Measurements from ENCODE around the gene RIBC1.
"Not testable (repeated sequence)": the region's sequence is repeated elsewhere in the genome, so short reads cannot be mapped to it uniquely, and the experiment has no call there.

RIBC1 gene

DNA sequence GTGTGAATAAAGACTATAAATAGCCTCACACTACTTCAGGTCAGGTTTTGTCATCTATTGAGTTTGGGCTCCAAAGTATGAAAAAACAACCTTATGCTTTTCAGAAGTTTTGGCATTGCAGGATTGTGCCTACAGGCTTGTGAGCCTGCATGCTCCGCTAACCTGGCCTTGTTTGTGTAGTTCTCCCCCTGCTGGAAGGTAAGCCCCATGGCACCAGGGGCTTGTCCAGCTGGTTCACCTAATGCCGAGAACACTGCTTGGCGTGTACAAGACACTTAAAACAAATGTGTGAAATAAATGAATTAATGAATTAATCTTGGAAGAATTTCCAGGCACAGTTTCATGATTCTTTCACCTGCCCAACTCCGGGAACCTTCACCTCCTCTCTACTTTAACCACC, 13.3 kb downstream of the RIBC1 start:
- DNase-seq (ENCODE audit: low spot score) = peak; percentile 58

DNA sequence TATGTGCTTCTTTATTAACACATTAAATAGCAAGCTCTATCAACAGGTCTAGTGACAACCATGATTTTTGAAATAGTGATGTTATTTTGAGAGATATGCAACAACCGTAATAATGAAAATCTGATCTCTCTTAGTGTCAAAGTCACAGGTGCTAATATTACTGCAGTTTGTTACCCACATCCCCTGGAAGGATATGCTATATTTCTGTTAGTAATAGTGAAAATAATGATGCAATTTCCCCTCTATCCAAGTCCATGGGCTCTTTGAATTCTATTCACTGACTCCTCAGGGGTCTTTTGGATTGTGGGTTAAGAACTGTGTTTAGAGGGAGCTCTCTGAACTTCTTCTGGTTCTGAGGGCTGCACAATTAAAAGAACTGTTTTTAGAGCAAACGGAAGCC, 14.5 kb downstream of the RIBC1 start:
- no peak for DNase-seq (ENCODE audit: low spot score)

DNA sequence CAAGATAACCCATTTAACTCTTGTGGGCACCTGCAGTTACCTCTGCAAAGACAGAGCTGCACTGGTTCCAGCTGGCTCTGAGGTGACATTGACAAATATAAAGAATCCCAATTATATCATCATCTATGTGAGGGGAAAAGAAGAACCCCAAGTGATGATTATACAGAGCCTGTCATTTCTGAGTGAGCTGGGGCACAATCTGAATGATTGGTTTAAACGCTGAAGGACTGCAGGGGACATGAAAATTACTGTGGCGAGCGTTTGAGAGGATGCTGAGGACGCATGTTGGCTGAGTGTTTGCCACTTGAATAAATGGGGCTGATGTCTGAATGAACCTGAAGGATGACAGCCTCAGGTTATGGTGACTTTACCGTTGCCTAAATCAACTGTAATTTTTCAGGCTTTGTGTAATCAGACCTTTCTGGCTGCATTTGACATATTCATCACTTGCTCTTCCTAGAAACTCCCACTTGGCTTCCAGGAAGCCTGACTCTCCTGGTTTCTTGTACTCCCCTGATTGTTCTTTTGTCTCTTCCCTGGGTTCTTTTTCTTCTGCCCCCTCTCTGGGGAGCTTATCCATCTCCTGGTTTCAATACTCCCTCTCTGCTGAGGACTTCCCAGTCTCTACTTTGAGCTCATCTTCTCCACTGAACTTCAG, 15.6 kb downstream of the RIBC1 start:
- no peak for DNase-seq (ENCODE audit: low spot score)

DNA sequence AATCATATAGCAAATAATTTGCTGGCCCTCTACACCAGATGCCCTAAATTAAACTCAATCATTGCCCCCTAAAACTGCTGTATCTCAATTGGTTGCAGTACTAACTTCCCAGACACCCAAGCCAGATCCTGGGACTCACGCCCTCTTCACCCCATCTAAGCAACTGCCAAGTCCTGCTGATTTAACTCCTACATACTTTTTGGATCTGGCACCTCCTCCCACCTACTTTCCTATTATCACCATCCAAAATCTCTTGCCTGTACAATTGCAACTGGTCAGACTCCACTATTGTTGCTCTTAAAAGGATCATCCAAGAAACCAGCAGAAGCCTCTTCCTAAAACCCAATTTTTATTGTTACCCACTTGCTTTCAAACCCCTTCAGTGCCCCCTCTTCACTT, 16.2 kb downstream of the RIBC1 start:
- no peak for DNase-seq (ENCODE audit: low spot score)

DNA sequence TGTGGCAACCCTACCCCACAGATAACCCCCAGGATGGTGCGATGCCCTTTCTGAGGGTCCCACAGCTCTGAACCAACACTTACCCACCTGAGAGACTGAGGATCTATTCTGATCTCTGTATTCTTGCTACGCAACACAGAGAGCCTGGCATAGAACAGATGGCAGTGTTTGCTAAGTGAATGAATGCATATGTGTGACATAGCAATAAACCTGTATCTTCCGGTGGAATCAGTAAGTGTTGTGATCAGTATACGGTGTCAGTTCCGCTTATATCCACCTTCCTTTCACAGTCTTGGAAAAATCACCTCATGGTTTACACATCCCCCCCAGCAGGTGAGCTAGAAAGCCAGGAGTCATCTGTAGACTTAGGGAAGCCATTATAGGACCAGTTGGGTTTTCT, 17.4 kb downstream of the RIBC1 start:
- DNase-seq (ENCODE audit: low spot score) = no peak

DNA sequence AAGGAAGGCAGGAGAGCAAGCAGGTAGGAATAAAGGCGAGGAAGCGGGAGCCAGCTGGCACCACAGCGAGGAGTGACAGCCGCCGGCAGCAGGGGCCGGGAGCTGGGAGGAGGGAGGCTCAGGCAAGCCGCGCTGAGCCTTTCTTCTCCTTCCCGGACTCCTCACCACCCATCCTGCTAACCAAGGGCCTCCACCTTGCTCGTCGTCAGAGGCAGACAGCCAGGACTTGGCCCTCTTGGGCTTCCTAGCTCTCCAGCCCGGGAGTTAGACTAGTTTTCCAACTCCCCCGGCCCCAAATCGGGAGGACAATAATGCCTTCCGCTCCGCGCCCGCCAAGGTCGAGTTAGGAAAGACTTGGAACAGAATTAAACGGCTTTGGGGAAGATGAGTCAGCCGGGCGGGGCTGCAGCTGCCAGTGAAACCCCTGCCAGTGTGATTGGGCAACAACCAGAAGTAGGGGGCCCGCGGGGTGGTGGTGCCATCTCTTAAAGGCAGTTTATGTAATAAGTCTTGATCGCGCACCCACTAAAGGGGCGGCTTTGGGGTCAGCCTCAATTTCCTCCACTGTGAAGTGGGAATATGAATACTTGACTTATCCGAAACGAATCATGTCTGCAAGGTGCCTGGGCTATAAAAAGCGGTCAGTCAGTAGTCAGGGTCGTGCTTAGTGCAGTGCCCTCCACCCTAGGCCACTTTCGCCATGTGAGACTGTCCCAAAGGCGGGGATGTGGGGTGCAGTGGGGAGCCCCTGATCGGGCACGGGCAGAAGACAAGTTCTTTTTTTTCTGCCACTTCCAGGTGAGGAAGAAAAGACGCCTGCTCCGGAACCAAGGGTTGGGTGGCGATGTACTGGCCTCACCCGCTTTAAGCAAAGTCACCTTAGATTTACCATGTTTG, 18.2 kb downstream of the RIBC1 start:
- DNase-seq (ENCODE audit: low spot score) = peak; percentile 51

DNA sequence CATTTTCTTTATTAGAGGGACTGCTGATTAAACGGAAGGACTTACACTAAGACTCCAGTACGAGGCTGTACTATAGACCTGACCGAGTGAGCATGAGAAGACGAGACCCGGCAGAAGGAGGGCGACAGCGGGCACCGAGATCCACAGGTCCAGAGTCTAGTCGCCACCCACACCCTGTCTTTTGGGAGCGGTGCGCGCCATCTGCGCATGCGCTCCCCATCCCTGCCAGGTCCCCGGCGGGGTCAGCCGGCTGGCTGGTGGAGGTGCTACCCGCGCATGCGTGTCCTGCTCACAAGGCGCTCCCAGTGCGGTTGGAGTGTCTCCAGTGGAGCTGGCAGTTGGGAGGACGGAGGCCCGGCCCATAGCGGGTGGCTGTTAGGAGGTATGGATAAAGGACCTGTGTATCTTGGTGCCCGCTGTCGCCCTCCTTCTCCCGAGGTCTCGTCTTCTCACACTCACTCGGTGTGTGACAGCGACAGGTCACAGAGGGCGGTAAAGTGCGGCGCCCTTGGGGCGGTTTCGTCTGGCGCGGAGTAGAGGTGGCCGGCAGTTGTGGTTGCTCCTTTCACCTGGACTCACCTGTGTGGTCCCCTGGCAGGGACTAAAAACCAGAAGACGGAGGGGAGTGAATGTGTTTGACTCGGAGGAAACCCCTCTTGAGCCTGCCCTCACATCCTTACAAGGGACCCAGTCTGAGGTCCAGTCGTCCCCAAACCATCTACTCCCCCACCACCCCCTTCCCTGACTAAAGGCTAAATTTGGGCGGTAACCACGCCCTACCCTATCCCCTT, 19.1 kb downstream of the RIBC1 start:
- peak; percentile 84 for DNase-seq (ENCODE audit: low spot score)

DNA sequence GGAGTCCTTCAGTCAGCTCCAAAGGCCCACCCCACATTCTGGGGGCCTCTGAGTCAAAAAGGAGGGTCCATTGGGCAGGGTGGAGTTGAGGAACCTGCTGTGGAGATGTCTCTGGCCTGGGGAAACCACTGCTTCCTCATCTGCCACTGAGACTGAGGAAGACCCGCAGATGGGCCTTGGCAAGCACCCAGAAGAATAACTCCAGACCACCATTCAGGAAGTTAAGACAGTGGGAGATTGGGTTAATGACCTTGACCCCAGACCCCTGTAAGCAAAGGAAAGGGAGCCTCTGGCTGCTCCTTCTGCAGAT, 19.6 kb downstream of the RIBC1 start:
- no peak for DNase-seq (ENCODE audit: low spot score)

DNA sequence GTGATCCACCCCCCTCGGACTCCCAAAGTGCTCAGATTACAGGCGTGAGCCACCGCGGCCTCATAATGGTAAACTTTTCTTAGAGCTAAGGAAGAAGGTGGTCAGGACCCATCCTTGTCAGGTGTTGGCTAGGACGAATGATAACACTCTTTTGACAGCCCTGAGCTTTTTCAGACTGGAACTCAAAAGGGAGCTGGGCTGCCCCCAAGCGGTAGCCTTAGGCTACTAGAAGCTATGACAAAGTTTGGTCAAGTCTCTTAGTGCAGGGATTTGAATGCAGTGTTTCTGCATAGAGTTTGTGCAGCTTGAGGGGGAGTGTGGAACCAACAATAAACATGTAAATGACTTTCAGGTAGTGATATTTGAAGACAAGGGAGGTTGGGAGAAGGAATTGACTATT, 23.3 kb downstream of the RIBC1 start:
- peak; percentile 3 for DNase-seq (ENCODE audit: low spot score)

DNA sequence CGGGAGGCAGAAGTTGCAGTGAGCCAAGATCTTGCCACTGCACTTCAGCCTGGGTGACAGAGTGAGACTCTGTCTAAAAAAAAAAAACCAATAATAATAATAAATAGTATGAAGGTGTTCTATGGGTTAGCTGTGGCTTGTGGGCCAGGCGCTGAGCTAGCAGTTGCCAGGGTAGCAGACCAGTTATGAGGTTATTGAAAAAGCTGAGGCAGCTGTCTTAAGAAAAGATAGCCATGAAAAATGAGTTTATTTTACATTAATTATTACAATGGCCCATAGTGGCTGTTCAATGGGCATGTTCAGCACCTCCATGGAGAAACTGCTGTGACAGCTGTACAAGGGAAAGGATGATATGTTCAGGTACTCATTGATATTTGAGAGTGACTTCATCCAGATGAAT, 24.8 kb downstream of the RIBC1 start:
- DNase-seq (ENCODE audit: low spot score) = no peak

DNA sequence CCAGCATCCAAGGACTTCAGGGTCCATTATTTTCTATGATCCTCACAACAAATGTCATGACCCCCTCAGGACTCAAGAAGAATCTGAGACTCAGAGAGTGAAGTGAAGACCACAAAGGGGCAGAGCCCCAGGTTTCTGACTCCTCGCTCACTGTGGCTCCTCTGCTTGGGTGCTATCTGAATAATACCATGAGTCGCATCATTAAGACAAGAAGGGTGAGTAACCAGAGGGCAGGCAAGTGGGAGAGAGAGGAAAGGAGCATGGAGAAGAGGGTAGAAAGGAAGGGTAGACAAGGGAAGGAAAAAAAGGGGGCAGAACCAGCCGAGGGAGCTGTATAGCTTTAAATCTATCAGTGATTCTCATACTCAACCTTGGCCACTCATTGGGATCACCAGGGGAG, 27.0 kb downstream of the RIBC1 start:
- DNase-seq (ENCODE audit: low spot score) = no peak

DNA sequence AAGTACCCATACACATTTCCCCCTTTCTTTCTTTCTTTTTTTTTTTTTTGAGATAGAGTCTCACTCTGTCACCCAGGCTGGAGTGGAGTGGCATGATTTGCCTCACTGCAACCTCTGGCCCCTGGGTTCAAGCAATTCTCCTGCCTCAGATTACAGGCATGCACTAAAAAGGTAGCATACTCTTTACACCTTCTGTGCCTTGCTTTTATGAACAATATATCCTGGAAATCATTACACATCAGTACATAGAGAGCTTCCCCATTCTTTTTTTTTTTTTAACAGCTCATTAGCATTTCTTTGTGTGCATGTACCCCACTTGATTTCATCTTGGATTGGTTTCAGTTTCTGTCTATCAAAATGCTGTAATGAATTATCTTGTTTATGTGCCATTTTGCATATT, 30.1 kb downstream of the RIBC1 start:
- no peak for DNase-seq (ENCODE audit: low spot score)

DNA sequence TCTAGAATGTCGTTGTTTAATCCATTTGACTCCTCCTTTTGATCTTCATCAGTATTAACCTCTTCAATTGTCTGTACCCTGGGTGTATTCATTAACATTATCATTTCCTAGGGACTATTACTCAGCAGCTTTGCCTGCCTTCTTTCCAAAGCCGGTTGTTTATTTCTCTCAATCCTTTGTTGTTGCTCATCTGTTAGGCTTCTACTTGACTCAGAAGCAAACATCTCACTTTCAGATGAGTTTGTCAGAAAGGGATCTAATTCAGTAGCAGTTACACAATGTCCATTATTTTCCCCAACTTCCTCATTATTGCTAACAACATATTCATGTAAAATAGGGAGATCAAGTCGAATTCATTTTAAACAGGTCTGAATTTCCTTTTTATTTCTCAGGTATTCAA, 33.6 kb downstream of the RIBC1 start:
- no peak for DNase-seq (ENCODE audit: low spot score)

DNA sequence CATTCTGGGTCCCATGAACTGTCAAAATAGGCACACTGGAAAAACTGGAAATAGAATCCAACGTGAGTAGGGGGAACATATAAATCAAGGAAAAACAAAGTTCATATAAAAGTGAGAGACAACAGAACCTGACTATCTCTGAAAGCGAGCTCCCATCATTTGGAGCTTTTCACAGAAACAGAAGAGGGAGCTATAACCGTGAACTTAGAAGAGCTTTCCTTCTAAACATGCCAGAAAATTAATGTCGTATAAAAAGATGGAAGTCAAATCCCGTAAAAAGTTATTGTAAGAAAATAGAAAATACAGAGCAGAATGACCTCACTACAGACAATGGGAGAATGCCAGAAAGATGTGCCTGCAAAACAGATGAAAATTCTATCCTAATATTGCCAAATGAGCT, 35.4 kb downstream of the RIBC1 start:
- no peak for DNase-seq (ENCODE audit: low spot score)

DNA sequence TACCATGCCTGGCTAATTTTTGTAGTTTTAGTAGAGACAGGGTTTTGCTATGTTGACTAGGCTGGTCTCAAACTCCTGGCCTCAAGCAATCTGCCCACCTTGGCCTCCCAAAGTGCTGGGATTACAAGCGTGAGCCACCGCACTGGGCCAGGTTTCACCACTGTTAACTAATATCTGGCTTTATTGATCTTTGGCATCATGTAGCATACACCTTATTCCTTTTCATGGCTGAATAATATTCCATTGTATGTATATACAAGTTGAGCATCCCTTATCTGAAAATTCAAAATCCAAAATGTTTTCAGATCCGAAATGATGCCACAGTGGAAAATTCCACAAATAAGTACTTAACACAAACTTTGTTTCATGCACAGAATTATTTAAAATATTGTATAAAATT, 46.0 kb downstream of the RIBC1 start:
- DNase-seq (ENCODE audit: low spot score) = not testable (repeated sequence)

DNA sequence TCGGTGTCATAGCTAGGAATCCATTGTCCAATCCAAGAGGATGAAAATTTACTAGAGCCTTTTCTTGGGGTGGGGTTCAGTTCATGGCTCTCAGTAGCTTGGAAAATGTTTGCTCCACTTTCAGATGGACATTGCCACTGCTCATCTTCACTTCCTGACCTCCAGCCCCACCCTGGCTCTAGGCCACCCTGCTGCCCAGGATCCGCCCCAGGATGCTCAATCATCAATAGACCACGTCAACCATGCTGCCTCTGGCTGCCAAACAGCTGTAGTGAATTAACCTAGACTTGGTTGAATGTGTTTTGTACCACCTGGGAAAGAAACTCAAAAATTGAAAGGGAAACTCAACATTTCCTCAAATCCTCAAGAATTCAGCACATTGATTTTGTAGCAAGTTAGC, 48.7 kb downstream of the RIBC1 start:
- DNase-seq (ENCODE audit: low spot score) = no peak

DNA sequence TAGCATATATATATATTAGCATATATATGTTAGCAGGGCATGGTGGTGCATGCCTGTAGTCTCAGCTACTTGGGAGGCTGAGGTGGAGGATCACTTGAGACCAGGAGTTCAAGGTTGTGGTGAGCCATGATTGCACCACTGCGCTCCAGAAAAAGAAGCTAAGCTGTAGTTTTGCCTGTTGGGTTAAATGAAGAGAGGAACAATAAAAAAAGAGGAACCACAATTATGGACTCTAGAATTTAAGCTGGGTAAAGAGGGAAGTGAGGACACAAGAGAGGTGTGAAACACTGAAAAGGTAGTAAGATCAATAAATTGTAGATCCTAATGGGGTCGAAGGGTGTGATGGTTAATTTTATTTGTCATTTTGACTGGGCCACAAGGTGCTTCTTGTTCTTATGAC, 52.0 kb downstream of the RIBC1 start:
- DNase-seq (ENCODE audit: low spot score) = no peak

DNA sequence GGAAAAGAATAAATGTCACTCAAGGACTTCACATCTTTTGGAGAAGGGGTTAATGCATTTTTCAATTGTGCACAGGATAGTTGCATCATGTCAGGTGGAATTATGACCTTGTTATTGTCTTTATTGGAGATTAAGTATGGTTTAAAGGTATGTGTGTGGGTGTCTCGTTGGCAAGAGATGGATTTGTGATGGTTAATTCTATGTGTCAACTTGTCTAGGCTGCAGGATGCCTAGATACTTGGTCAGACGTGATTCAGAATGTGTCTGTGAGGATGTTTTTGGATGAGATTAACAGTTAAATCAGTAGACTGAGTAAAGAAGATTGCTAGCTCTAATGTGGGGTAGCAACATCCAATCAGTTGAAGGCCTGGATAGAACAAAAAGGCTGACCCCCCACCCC, 53.7 kb downstream of the RIBC1 start:
- no peak for DNase-seq (ENCODE audit: low spot score)

DNA sequence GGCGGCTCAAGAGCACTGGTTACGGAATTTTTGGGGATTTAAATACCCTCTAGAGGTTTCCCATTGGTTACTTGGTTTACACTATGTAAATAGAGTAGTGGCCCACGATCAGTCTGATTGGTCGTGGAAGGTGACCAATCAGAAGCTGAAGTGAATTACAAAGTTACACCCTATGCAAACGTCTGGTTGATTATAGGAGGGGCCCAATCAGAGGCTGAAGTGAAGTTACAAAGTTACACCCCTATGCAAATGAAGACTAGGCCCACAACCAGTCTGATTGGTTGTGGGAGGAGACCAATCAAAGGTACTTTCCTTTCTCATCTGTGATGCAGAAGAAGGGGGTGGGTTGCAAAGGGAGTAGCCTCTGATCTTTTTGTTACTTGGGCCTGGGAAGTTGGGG, 56.6 kb downstream of the RIBC1 start:
- DNase-seq (ENCODE audit: low spot score) = no peak
